Thyroid gland (tissue), 4 donors: ENCODE results near the gene VKORC1L1.

Experiments used
- POLR2A ChIP-seq, 2 donors: fragments of 450-650 bp; IDR thresholded peaks; one replicate each; pipeline ENCODE4 v1.6.1; 2017; ENCODE audit warnings: antibody characterized with exemption in 2 of 2, mild to moderate bottlenecking in 2 of 2, moderate library complexity in 1 of 2
- TF ChIP-seq, protein P1 (sequence below), 6 experiments: fragments of 200-600 bp in 3 of 6; fragments of 450-650 bp in 3 of 6; sonication (generic) in 3 of 6; IDR thresholded peaks; one replicate each; pipeline ENCODE4 v1.5.1; 2016 to 2019; ENCODE audit warnings: antibody characterized with exemption in 6 of 6, mild to moderate bottlenecking in 2 of 6, inconsistent platforms in 1 of 6, moderate library complexity in 1 of 6

DNA sequence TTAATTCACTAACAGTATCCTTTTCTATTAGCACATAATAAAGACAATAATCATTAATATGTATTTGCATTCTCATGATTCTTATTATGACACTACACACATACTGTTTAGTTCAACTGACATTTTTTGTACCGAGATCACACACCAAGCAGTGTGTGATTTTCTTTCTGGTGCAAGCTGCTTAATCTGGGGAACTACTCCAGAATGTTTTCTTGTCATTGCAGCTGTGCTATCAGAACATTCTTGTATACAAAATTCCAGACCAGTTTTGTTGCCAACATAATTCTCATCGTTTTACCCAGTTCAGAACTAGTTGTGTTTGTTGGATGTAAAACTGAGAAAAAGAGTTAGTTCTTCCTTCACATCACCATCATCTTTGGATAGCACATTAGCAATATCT lies 37.4 kb downstream of the VKORC1L1 start:
- TF ChIP-seq, protein P1, sequence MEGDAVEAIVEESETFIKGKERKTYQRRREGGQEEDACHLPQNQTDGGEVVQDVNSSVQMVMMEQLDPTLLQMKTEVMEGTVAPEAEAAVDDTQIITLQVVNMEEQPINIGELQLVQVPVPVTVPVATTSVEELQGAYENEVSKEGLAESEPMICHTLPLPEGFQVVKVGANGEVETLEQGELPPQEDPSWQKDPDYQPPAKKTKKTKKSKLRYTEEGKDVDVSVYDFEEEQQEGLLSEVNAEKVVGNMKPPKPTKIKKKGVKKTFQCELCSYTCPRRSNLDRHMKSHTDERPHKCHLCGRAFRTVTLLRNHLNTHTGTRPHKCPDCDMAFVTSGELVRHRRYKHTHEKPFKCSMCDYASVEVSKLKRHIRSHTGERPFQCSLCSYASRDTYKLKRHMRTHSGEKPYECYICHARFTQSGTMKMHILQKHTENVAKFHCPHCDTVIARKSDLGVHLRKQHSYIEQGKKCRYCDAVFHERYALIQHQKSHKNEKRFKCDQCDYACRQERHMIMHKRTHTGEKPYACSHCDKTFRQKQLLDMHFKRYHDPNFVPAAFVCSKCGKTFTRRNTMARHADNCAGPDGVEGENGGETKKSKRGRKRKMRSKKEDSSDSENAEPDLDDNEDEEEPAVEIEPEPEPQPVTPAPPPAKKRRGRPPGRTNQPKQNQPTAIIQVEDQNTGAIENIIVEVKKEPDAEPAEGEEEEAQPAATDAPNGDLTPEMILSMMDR (IDR thresholded peaks at IDR 0.05) = no peak
- TF ChIP-seq POLR2A (IDR thresholded peaks at IDR 0.05) = no peak
